COLO668 (cell line): ENCODE data around the gene ASTN1.

Experiments used
- DNase-seq: peaks from one replicate; lab custom pipeline; 2025; ENCODE audit not compliant: unreplicated experiment; lab: John Stamatoyannopoulos, UW

ASTN1 gene

DNA sequence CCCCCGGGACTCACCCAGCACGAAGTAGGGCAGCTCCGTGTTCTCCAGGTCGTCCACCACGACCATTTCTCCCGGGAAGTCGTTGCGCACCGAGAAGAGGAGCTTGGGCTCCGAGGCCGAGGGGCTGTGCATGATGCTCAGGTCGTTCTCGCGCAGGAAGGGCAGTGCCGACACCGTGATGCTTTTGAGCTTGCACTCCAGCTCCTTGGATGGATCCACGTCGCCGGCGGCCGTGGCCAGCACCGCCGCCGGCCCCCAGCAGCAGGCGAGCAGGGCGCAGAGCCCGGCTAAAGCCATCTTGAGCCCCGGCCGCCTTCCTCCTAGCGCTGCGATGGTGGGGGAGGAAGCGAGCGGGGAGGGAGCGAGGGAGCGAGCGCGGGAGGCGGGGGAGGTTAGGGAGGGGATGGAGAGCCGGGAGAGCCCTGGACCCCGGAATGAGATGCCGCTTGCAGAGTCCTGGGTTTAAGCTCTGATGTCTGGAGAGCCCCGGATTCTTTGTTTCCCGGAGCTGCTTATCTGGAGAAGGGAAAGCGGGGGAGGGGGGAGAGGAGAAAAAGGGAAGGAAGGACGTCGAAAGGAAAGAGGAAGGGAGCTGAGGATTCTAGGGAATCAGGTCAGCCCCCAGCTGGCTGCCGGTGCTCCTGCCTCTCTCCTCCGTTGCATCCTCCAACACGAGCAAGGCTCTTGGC is at the start of gene ASTN1:
ASTN1 (minus strand) TSS at position 333 of the 689 bp plus-strand sequence; CDS start at position 297, 36 bp downstream.
- DNase-seq, result peak; percentile 48

DNA sequence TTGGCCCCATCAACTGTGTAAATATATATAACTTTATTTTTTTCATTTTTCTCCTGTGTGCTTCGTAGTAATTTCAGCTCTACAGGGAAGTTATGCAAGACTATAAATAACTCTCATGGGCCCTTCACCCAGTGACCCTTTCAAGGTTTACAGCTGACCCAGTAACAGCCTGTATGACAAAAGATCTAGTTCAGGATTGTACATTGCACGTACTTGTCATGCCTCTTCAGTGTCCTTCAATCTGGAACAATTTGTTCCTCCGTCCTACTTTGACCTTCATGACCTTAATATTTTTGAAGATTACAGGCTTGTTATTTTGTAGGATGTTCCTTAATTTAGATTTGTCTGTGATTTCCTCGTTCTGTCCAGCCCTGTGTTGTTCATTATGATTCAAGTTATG is 46.7 kb upstream of the ASTN1 start:
- DNase-seq, result no peak

DNA sequence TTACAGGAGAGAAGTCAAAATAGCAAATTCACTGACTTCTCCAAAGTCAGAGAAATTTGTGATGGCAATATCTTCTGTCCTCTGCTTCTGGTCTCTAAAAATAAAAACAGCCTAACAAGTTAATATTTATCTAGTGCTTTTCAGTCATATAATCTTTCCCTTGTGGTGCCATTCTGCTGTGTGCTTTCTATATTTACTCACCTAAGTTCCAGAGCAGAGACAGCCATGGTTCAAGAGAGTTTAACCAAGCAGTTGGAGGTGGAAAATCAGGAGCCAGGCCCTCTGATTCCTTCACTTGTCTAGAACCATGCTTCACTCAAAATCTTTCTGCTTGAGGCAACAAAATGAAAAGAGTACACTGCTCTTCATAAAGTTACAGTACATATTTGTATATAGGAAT is 45.6 kb upstream of the ASTN1 start:
- DNase-seq, result no peak

DNA sequence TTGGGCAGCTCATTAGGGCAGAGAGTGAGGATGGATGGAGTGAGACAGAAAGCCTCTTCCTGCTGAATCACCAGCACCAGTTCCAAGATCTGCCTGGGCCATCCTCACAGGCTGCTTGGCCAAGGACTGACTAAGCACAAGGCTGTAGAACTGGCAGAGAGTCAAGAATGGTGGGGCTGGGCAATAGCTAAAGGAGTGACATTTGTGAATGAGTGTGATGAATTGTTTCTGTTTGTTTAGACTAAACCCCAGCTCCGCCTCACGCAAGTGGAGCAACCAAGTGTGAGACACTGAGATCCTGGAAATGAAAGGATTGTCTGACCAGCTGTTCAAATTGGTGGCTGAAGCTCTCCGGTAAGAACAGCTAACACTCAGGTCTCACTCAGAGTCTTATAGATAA is 44.8 kb upstream of the ASTN1 start:
- peak; percentile 79 for DNase-seq

DNA sequence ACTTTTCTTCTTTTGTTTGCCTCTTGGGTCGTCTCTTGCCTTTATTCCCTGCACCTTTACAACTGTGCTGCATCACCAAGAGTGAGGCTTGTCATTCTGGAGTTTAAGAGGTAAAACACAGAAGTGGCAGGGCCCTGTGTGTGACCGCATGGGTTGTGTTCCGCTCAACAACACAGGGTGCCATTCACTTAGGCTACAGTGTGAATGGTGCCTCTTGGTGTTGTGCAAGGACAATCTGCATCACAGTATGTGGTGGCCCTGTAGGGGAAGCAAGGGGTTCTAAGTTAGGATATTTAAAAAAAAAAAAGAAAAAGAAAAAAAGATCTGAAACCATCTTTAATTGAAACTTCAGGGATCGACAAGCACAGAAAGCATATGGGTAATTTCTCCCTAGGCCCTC is 44.4 kb upstream of the ASTN1 start:
- DNase-seq, result no peak

DNA sequence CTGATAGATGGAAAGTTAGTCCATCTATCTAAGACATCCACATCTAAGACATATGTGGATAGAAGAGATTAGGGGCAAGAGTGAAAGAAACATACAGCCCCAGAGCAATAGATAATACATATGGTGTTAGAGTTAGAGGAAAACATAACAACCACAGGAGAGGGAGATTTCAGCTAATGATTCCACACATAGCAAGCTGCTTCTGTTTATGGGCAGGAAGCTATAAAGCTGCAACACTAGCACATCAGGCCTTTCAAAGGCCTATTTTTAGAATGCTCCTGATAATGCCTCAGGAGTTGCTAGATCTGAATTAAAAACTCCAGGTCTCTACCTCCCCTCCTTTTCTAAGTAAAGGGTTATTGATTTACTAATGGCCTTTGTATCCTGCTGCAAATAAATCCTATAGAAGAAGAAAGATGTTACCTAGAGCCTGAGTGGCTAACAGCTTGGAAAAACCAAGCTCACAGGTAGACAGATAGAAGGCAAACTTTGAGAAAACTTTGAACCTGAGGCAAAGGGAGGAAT is 42.4 kb upstream of the ASTN1 start:
- no peak for DNase-seq

DNA sequence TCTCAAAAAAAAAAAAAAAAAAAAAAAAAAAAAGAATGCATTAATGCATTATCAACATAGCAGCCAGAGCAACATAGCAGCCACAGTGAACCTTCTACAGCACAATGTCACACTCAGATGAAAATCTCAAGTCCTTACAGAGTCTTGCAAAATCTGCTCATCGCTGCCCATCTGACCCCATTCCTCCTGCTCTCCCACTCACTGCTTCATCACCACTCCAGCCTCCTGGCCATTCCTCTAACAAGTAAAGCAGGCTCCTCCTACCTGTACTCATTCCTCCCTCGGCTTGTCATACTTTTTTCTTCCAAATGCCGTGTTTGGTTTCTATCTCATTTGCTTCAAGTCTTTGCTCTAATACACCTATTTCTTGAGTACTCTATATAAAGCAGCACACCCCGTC is 35.8 kb upstream of the ASTN1 start:
- DNase-seq, result no peak

DNA sequence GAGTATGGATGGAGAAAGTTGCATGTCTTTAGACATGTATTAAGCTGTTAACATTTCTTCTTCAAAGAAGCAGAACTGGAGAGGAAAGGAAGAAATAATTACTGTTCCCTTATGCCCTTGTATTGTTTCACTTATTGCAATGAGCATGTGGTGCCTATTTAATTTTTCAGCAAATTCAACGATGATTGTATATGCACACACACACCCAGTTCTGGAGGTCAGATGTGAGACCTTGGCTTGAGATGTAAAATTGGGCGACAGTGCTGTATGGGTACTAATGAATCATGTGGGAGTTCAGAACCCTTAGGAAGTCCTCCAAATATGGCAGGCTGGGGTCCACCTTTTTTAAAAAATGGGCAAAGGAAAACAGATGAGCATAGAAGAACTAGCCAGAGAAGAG is 33.7 kb upstream of the ASTN1 start:
- no peak for DNase-seq

DNA sequence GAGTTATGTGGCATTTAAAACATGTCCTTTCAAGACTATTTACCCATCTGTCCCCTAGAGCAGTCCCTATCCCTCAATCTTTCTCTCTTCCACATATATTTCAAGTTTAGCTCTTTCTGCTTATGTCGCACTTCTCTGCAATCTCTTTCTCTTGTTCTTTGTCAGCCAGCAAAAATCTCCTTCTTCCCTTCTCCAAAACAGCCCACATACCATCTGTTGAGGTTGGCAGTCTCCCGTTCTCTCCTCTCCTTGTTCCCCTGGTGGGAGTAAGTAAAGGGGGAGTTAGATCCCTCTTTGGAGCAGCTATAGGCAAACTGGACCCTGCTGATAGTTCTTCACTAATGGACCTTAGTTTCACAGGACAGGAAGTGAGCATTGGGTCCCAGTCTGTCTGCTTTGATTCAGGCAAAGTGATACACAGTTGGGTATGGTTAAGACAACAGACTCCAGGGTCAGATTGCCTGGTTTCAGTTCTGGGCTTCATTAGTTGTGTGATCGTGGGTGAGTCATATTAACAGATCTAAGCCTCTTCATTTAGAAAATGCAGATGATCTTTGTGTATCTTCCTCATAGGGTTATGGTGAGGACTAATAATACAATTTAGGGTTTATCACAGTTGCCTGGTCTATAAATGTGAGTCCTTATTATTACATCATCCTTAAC is 25.9 kb upstream of the ASTN1 start:
- DNase-seq, result no peak

DNA sequence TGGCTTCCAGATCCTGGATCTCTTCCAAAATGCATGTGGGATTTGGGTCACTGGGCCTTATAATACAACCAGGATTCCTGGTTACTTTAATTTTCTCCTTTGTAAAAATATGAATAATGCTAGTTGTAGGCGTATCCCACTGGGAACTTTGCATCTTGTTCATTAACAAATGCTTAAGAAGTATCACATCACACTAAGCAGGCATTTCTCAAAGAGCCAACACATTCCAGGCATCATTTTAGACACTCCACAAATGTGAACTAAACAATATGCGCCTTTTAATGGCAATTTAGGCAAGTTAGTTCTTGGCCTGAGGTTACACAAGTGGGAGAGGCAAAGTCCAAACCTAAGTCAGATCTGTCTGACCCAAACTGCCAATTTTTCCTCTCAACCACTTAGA is 22.1 kb upstream of the ASTN1 start:
- DNase-seq, result no peak

DNA sequence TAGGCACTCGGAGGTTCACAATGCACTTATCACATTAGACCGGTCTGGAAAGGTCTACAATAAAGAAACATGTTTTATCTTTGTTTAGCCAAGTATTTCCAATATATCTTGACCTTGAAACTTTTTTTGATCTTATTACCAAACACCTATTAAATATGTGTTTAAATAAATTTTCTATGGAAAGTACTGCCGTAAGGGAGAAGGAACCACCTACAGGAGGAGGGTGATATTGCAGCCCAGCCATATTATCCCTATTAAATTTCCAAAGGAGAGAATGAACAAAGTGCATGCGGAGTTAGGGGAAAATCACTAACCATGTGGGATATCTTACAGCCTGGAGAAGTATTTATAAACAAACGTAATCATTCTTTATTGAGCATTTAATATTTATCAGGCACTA is 20.7 kb upstream of the ASTN1 start:
- DNase-seq, result peak; percentile 37

DNA sequence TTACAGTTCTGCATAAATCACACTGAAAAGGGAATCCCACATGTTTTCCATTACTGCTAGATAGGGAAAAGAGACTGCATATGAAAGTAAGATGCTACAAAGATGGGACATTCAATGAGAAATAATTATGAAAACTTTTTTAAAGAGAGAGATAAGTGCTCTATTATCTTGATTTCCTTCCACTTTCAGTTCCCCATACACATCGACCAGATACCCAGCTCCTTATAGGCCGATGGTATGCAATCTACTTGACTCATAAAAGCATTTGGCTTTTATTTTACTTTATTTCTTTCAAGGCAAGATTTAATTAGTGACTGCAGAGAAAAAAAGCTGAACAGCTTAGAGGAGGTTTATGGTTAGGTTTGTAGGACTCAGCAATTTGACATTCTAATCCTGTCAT is 19.3 kb upstream of the ASTN1 start:
- DNase-seq, result no peak

DNA sequence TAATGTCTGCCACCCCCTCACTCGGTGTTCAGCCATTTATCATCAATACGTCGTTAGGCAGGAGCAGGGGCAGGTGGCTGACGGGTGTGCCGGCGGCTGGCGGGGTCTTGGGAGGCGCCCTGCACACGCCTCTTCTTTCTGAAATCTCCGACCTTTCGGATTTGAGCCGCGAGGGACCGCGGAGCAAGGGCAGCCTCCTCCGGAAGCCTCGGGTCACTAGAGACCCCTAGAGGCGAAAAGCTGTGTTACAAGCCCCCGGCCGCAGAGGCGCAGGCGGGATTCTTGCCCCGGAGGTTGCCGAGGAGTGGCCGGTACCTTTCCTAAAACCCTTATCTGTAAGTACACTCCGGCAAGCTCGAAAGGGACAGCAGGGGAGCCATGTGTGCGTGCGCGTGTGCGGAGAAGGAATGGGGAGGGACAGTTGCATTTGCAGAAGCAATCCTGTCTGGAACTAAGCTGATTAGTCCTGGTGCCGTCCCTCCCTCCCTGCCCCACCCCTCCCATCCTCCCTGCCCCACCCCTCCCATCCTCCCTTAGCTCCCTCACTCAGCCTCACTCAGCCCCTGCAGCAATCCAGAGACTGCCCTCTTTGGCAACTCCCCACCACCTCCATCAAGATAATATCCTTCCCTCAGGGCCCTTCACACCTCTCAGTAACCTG is 17.2 kb upstream of the ASTN1 start:
- peak; percentile 79 for DNase-seq

DNA sequence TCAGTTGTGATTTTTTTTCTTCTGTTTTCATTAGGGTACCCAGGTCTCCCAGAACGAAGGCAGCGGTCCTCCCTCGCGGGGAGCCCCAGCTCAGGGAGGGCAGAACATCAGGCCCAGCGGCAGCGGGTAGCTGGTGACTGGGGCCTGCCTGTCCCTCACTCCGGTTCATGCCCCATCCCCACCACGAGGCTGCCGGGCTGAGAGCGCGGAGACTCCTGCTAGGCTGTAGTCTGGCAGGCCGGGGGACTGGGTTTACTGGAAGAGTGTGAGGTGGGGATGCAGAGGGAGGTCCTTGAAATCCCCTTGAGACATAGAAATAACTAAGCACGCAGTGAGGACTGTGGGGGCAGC is 16.7 kb upstream of the ASTN1 start:
- DNase-seq, result no peak

DNA sequence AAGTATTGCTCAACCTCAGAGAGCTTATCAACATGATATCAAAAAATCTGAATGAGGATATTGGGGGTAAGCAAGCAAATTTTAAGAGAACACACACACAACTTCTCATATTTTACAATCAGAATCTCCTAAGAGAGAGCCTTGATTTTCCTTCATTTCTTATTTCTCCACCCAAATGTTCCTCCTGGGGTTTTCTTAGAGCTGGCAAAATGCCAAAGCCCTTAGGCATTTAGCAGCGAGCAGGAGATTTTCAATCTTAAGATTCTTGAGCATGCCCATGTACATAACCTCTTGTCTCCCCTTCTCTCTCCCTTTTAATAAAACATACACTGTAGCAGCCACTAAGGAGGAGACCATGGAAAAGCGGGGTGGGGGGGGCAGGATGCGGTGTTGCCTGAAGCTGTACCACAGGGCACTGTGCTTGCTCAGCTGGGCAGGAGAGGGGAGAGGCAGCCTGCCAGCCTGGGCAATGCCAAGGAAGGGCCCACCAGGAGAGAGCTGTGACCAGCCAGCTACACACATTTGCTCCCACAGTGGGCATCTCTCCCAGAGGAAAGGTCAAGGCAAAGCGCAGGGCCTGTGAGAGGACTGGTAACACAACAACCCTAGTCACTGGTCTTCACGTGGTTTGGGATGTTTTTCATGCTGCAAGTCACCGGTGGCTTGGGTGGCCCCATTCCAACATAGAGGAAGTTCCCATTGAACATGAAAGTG is 10.6 kb upstream of the ASTN1 start:
- DNase-seq, result no peak

DNA sequence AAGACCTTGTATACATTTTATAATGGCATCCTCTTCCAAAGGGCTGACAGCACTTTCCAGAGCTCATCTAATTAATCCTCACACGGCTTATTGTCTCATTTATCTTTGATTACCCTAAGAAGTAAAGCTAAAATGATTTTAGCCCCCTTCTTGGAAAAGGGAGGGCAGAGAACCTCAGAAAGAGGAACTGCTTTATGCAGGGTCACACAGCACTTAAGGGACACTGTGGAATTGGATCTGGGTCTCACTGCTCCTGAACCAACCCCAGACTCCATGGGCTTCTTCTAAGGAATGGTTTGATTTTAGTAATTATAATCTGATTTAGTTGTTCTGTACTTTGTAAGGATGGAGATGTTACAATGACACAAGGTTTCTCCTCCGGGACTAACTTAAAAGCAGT is 9.5 kb upstream of the ASTN1 start:
- DNase-seq, result no peak

DNA sequence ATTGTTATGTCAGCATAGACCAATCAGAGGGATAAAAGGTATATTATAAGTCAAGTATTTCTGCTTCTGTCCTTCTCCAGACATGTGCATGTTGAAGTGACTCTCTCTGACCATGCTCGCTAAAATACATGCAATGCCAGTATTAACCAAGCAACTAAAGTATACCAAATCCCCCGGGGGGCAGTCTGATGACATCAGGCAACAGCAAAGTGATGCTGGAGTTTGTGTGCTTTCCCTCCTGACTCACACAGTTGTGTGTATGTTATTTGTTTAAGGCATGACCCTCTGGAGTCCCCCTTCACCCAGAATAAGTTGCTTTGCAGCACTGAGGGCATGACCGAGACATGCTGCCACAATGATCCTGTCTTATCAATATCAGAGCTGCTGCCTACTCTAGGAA is 8.4 kb upstream of the ASTN1 start:
- DNase-seq, result no peak

DNA sequence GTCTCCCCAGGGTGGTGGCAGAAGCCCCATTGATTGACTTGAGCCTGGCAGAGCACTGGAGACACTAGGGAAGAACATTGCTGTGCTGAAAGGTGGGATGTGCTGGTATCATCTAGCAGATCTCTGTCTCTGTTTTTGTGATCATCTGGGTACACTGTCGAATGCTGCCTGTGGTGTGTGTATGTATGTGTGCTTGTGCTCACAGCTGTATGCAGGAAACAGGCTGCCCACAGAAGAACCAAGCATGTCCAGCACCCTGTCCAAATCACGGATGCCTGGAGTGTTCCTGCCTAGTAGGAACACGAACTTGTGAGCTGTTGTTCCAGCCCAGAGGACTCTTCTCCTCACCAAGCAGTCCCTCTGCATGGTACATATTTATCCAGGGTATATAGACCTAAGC is 7.8 kb upstream of the ASTN1 start:
- no peak for DNase-seq

DNA sequence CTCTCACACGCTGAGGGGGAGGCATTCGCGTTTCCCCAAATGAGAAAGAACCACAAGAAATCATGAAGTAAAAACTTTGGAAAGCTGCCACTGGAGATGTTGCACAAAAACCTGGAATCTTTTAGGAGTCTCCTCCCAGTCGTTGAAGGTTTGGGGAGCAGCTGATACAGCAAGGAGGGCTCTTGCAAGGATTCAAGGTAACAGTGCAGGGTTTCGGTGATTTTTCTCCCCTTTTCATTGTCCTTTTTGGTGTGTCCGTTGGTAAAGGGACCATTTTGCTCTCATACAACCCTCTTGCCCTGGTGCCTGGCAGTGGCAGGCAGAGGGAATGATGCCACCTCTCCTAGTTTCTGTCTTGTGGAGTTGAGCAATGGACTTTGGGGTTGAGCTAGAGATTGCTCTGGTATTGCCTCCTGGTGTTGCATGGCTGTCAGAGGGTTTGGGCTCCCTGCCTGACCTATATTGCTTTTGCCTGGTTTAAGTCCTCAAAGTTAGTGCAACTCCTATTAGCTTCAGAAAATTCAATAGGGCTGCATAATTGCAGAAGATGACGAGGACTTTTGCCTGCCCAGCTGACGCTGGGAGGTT is 7.1 kb upstream of the ASTN1 start:
- no peak for DNase-seq

DNA sequence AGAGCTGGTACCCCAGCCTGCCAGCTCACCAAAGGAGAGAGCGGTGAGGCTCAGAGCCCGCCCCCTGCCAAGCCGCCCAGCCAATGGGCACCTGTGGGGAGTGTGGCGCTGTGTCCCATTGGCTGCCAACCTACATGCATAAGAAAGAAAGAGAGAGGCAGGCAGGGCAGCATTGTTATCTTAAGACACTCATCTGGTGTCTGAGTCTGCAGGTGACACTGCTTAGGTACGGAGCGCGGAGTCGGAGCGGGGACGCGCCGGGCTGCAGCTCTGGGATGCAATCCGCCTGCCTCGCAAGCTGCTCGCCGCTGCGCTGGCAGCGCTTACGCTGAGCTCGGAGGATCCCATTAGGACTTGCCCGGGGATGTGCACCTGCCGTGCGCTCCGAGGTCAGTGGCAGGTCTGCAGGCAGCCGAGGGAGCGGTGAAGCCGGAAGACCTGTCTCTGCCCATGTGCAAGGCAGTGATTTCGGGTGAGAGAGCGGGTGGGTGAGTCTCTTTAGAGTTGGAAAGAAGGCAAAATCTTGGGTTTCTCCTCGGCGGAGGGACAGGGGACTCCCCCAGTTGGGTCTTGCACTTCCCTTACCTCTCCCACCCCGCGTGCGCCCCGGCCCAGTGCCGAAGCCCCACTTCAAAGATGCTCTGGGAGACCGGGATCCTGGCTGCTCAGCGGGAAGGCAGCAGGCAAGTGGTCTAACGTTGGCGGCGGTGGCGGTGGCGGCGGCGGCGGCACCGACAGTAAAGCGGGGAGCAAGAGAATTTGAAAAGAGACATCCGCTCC is 6.4 kb upstream of the ASTN1 start, which contains the start of gene BRINP2:
BRINP2 (plus strand) TSS at position 203 of the 780 bp plus-strand sequence. CDS start 58,919 bp downstream, outside the sequence.
- peak; percentile 89 for DNase-seq
